ENCODE results near the gene FRMD1.

FRMD1 gene

DNA sequence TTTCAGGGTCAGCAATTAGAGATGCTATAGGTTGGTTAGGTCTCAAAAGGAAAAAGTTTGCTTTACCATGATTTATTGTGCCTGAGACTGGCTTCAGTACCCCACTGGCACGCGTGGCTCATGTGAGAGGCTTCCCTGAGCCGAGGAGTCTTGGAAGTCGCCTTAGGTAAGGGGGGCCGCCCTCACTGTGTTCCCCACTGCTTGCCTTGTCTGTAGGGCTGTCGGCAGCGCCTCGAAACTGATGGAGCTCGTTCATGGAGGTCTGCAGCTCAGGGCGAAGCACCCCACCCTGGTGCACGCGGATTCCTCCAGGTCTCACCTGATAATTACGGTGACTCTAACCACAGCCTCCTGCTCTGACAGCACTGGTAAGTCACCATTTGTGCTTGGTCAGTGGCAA lies 39.2 kb downstream of the FRMD1 start:
- DNase-seq, result no peak

- no peak for DNase-seq
These were observed 39.7 kb downstream of the FRMD1 start for GRCh38 chr6:168039301-168039700.

GRCh38 chr6:168038576-168039140 lies 40.4 kb downstream of the FRMD1 start:
- no peak for DNase-seq

DNA sequence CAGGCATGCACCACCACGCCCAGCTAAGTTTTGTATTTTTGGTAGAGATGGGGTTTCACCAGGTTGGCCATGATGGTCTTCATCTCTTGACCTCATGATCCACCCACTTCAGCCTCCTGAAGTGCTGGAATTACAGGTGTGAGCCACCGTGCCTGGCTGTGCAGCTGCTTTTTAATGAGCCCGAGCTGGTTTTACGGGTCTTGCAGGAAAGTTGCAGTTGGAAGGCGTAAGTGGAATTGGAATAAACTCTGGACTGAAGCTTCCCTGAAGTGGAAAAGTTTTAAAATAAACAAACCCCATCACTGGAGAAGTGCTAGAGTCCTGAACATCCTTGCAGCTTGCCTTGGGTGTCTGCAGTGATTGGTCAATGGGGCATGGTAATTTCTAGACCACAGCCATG lies 41.2 kb downstream of the FRMD1 start:
- no peak for DNase-seq

DNA sequence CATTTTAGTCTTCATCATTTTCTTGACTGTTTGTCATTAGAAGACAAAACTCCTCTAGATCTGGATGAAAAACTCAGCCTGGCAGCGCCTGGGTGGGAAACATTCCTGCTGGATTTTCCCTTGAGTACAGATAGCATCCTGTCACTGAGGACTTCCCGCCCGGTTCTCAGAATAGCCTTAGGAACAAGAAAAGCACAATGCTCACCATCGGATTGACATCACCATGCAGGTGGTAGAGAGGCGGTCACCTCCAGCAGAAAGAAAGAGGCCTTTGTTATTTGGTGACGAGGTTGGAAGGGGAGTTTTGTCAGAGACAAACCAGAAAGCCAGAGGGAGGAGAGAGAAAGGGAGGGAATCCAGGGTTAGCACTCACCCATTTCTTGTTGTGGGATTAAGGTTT lies 41.8 kb downstream of the FRMD1 start:
- no peak for DNase-seq

DNA sequence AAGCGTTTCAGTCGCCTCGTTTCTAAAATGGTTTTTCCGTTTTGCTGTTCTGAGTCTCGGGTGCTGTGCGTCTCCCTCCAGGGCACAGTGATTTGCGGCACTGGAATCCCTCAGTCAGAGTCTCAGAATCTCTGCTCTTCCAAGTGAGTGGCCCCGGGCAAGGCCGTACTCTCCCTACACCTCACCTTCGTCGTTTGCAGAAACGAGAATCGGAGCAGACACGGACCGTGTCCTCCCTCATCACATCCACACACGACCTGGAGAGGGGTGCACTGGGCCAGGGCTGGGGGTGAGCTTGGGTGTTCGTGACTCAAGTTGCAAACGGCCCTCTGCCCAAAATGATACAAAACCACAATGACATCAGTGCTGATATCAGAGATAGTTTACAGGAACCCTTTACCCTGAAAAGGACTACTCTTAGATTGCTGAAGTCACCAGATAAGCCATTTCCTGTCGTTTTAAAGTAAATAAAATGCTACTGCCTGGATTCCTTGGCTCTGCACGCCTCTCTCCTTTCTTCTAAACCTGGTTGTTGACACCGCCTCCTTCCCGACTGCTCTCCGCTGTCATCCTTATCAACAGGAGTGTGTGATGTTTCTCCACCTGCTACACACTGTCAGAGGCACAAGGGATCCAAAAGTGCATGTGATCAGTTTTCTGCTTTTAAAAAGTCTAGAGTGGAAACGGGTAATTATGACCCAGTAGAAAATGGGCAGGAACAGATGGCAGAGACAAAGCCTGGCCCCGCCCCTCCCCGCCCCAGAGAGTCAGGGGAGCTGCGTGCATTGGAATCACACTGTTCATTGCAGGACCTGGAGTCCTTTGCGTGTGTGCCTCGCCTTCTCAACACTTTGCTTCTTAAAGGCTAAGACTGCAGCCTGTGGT lies 43.1 kb downstream of the FRMD1 start:
- DNase-seq, result no peak

DNA sequence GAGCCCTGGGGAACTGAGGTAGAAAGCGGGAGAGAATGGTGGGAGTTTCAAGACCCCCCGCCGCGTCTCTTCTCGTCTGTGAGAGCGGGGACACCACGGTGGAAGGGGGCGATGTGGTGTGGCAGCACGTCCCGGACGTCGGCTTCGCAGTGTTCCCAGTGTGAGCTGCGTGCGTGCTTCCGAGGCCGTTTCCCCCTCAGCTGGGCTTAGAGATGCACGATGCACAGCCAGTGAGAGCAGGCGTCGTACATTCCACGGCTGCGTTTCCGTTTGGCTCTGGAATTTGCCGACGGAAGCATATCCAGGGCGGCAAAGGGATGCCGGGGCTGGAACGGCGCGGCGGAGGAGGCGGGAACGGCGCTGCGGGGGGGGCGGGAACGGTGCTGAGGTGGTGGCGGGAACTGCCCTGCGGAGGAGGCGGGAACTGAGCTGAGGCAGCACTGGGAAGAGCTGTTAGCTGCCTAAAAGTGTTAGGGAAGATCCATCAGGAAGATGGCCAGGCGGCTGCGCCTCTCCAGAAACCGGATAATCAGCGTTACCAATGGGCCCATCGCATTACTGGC lies 43.8 kb downstream of the FRMD1 start:
- no peak for DNase-seq

GRCh38 chr6:168034537-168034936 lies 44.5 kb downstream of the FRMD1 start:
- no peak for DNase-seq

- DNase-seq, result no peak
These were observed 45.2 kb downstream of the FRMD1 start for GRCh38 chr6:168033791-168034190.

- no peak for DNase-seq
These were observed 46.8 kb downstream of the FRMD1 start for GRCh38 chr6:168032005-168032760.

GRCh38 chr6:168031411-168031971 lies 47.5 kb downstream of the FRMD1 start:
- DNase-seq, result no peak

DNA sequence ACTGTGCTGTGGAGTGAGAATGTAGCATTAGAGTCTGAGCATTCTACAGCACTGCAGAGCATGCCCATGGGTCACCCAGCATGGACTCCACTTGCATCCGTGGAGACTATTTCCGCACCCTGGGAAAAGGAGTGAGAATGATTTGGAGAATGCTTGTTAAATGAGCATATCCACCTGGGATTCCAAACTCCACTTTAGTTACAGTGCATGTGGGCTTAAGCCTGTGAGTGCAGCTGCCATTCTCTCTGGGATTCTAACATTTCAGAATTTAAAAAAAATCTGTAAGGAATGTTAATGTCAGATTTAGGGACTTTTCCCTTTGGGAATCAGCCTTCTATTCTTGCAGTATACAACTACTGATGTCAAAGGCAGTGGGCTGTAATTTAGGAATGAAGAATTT lies 48.1 kb downstream of the FRMD1 start:
- DNase-seq, result no peak

- no peak for DNase-seq
These were observed 48.7 kb downstream of the FRMD1 start for GRCh38 chr6:168030218-168030746.

GRCh38 chr6:168029459-168030217 lies 49.4 kb downstream of the FRMD1 start:
- no peak for DNase-seq

DNA sequence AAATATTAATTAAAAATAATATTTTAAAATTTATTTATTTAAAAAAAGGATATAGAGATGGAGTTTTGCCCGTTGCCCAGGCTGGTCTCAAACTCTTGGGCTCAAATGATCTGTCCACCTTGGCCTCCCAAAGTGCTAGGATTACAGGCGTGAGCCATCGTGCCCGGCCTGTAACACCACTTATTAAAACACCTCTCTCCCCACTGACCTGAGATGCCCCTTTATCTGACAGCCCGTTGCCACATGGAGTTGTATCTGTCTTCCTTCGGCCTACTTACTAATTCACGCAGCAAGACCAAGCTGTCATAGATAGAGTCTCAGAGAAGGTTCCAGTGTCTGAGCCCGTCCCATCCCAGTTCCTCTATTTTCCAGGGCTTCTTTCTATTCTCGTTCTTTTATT lies 50.8 kb downstream of the FRMD1 start:
- no peak for DNase-seq

DNA sequence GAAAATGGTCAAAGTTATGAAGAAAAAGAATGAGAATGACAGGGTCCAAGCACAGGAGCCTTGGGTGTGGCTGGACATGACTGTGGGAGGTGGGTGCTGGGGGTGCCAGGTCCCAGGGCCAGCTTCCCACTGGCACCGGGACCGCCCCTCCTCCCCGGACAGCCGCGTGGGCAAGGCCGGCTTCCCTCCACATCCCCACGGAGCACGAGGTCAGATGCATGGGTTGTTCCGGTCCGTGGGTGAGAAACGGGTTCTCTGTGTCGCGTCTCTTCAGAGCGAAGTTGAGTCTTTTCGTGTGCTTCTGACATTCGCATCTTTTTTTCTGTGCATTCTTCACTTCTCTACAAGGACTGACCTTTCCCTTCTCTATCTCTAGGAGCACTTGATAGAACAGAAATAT lies 51.5 kb downstream of the FRMD1 start:
- DNase-seq, result no peak

- no peak for DNase-seq
These were observed 52.1 kb downstream of the FRMD1 start for GRCh38 chr6:168026925-168027324.

DNA sequence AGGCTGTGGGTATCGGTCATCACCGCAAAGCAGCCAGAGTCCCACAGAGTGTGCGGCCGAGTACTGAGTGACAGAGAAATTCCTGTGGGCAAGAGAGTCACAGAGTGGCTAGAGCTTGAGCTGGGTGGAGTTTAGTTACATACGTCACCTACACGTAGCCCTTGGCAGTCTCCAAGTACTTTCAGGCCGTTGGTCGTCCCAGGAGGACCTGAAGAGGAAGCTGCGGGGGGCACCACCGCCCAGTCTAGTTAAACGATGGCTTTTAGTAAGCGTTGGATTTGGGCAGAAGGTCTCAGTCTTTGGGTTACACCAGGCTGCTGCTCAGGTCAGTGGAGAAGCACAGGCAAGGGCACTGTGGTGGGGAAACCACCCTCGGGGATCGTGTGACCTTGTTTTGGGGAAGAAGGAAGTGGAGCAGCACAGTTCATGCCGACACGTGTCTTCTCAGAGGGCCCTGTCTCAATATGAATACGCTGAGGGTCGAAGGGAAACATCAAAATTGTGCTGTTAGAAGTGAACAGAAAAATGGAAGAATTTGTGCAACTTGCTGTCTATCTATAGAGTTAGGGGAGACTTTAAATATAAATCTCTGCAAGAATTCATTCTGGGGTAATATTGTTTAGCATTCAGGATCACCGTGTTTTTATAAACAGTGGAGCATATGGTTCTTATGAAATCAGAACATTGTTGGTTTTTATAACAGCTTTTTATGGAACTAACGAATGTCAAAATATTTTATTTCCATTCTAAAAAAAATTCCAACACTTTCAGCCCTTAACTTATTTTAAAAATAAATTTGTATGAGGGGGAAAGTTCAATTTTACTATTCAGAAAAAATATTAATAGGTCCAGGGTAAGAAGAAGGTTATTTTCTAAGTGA lies 52.9 kb downstream of the FRMD1 start:
- no peak for DNase-seq

DNA sequence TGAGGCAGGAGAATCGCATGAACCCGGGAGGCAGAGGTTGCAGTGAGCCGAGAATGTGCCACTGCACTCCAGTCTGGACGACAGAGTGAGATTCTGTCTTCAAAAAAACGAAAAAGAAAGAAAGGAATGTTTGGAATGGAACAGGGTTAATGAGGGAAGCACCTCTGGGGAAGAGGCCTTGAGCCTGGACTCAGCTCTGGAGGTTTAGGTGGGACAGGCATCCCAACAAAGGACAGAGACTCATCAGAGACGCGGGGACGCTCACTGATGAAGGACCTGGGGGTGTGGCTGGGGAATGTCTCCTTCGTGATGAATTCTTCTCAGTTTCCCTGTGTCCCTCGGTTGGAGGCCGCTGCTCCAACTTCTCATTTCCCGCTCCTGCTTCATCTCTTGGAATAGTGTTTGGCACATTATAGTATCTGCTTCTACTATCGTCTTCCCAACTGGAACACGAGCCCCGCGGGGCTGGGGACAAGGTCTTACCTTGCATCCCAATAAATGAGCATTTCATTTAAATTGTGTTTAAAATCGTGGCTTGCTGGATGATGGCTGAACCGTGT lies 54.0 kb downstream of the FRMD1 start:
- DNase-seq, result no peak

DNA sequence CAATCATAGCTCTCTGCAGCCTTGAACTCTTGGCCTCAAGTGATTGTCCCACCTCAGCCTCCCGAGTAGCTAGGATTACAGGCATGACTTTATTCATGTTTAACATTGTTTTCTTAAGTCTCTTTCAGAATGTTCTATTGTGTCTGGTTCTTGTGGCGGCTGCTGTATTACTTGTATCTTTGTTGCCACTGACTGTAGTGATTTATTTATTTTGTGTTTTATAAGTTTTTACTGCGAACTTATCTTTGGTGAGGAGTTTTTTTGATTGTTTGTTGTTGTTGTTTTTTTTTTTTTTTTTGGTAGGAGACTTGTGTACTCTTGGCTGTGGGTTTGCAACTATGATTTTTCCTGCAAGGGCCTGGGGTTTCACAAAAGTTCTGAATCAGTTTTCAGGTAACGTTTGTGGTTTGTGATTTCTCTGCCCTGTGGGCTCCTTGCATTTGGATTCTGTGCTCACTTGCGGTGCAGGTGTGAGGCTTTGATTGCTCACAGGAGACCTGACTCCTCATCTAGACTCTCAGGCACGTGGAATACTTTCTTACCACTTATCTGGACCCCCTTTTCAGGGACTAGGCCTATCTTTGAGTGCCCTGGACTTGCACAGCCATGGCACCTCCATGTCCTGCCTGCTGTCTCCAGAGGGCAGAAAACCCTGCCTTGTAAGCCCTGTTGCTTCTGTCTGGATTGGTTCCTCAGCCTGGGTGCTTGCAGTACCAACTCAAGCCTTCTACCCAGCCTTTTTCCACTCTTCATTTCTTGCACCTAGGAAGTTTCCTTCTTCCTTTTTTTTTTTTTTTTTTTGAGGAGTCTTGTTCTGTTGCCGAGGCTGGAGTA lies 56.3 kb downstream of the FRMD1 start:
- DNase-seq, result no peak
